ENCODE measurements around the gene NR3C2. TPM values are rescaled to one million over a fixed set of nuclear protein-coding genes. Genes with fewer than 3 reads are reported as not detected.

The NR3C2 gene
- total RNA-seq, 1 experiment from 2014 or later: 0.26 TPM

DNA sequence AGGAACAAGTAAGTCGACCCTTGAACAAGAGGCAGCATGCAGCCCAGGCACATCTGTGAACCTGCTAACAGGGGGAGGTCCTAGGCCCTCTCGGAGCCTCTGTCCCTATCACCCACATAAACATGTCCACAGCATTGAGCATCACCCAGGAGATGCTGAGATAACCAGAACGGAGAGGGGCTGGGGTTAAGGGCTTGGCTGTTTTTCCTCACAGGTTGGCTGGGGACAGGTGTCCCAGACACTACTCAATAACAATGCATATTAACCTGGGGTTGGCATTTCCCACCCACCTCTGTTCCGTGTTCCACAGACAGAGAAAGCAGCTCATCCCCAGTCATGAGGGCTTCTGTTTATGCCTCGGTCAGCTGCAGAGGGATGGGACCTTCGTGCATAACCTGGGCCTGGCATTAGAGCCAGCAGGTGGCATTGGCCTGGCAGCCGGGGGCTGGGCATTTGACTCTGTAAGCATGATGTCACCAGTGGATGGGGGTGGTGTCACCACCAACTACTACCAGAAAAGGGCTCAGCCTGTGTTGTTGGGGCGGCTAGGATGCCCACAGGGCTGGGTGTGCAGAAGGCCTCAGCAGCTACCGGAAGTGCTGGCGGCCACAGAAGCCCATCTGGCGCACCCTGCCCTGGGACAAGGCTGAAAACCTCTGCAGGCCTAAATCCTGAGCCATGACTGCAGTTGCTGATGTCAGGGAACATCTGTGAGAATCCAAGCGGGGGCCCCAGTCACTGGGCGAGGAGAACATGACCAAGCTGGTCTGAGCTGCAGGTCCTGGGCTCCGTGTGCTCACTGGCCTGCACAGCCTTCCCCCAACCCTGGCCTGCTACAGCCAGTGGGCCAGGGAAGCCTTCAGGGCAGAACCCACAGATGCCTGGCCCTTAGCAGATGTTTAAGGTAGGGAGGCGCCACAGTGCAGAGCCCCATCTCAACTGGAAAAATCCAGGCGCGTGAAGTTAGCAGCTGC, 351.4 kb downstream of the NR3C2 start:
- no TSS peak for BruUV-seq (replicated peaks)
- no peaks in the 10 kb centered on the region for H3K36me3 ChIP-seq (ENCODE audit: control insufficient read depth, insufficient read depth, low read length)
- H3K9me3 ChIP-seq (ENCODE audit: control insufficient read depth, insufficient read depth, low read depth, low read length): no peaks in the 10 kb centered on the region
- intact Hi-C loops (cut with micrococcal nuclease; ENCODE audit: unreplicated experiment) (no loop called here), in situ Hi-C loops (cut with HindIII; ENCODE audit: low pct_unique_long_range_greater_than_20kb, low sequenced_read_pairs) (no loop called here)
- no peaks in the 10 kb centered on the region for H3K4me1 ChIP-seq (ENCODE audit: control insufficient read depth, insufficient read depth, low read length)
- no peaks in the 10 kb centered on the region for H3K27me3 ChIP-seq (ENCODE audit: control insufficient read depth, insufficient read depth, low read length)
- DNase-seq (ENCODE audit: low read depth, low spot score) (no peak), ATAC-seq (no peak)
- ChIA-PET POLR2A (no interaction called here), CTCF (no interaction called here)
- TF ChIP-seq POLR2AphosphoS5 (IDR thresholded peaks at IDR 0.05; ENCODE audit: low read depth, low read length) (no peak), TCF7L2 (IDR thresholded peaks at IDR 0.05; ENCODE audit: low read depth, low read length) (no peak), SIN3A (IDR thresholded peaks at IDR 0.05; ENCODE audit: borderline replicate concordance, insufficient read depth, low read depth, low read length) (no peak)
- TF ChIP-seq, protein P1, sequence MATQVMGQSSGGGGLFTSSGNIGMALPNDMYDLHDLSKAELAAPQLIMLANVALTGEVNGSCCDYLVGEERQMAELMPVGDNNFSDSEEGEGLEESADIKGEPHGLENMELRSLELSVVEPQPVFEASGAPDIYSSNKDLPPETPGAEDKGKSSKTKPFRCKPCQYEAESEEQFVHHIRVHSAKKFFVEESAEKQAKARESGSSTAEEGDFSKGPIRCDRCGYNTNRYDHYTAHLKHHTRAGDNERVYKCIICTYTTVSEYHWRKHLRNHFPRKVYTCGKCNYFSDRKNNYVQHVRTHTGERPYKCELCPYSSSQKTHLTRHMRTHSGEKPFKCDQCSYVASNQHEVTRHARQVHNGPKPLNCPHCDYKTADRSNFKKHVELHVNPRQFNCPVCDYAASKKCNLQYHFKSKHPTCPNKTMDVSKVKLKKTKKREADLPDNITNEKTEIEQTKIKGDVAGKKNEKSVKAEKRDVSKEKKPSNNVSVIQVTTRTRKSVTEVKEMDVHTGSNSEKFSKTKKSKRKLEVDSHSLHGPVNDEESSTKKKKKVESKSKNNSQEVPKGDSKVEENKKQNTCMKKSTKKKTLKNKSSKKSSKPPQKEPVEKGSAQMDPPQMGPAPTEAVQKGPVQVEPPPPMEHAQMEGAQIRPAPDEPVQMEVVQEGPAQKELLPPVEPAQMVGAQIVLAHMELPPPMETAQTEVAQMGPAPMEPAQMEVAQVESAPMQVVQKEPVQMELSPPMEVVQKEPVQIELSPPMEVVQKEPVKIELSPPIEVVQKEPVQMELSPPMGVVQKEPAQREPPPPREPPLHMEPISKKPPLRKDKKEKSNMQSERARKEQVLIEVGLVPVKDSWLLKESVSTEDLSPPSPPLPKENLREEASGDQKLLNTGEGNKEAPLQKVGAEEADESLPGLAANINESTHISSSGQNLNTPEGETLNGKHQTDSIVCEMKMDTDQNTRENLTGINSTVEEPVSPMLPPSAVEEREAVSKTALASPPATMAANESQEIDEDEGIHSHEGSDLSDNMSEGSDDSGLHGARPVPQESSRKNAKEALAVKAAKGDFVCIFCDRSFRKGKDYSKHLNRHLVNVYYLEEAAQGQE (IDR thresholded peaks at IDR 0.05; ENCODE audit: insufficient read depth in 1 of 2, low read depth in 2 of 2, low read length in 1 of 2): no peak
- TF ChIP-seq, protein P2, sequence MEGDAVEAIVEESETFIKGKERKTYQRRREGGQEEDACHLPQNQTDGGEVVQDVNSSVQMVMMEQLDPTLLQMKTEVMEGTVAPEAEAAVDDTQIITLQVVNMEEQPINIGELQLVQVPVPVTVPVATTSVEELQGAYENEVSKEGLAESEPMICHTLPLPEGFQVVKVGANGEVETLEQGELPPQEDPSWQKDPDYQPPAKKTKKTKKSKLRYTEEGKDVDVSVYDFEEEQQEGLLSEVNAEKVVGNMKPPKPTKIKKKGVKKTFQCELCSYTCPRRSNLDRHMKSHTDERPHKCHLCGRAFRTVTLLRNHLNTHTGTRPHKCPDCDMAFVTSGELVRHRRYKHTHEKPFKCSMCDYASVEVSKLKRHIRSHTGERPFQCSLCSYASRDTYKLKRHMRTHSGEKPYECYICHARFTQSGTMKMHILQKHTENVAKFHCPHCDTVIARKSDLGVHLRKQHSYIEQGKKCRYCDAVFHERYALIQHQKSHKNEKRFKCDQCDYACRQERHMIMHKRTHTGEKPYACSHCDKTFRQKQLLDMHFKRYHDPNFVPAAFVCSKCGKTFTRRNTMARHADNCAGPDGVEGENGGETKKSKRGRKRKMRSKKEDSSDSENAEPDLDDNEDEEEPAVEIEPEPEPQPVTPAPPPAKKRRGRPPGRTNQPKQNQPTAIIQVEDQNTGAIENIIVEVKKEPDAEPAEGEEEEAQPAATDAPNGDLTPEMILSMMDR (IDR thresholded peaks at IDR 0.05): no peak
- H3K4me3 ChIP-seq (ENCODE audit: low read depth in 2 of 2, low read length in 2 of 2): no peak overlapping the region
- H3K27ac ChIP-seq (ENCODE audit: low read length): no peak overlapping the region

DNA sequence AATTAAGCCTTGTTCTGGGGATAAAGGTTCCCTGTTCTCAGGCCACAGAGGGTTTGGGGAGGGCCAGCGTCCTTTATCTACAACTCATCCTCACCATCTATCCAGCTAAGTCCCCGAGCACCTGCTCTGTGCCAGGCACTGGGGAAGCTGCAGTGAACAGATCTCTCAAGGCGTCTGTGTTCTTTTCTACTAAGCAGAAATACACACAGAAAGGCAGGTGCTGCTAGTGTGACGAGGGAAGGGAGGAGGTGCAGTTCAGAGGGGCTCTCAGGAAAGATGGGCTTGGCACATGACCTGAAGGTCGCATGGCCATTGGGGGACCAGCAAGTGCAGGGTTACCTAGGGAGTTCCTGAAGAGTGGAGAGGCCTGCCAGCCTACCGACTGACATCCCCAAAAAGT, 352.2 kb downstream of the NR3C2 start:
- DNase-seq (ENCODE audit: low read depth, low spot score) (no peak), ATAC-seq (no peak)
- Histone ChIP-seq H3K4me1 (ENCODE audit: control insufficient read depth, insufficient read depth, low read length) (no peaks in the 10 kb centered on the region), H3K36me3 (ENCODE audit: control insufficient read depth, insufficient read depth, low read length) (no peaks in the 10 kb centered on the region), H3K4me3 (ENCODE audit: low read depth in 2 of 2, low read length in 2 of 2) (no peak overlapping the region), H3K9me3 (ENCODE audit: control insufficient read depth, insufficient read depth, low read depth, low read length) (no peaks in the 10 kb centered on the region), H3K27ac (ENCODE audit: low read length) (no peak overlapping the region), H3K27me3 (ENCODE audit: control insufficient read depth, insufficient read depth, low read length) (no peaks in the 10 kb centered on the region)
- ChIA-PET POLR2A (no interaction called here), CTCF (no interaction called here)
- BruUV-seq (replicated peaks): no TSS peak
- intact Hi-C loops (cut with micrococcal nuclease; ENCODE audit: unreplicated experiment): no loop called here
- in situ Hi-C loops (cut with HindIII; ENCODE audit: low pct_unique_long_range_greater_than_20kb, low sequenced_read_pairs): no loop called here
- TF ChIP-seq TCF7L2 (IDR thresholded peaks at IDR 0.05; ENCODE audit: low read depth, low read length) (no peak), POLR2AphosphoS5 (IDR thresholded peaks at IDR 0.05; ENCODE audit: low read depth, low read length) (no peak), SIN3A (IDR thresholded peaks at IDR 0.05; ENCODE audit: borderline replicate concordance, insufficient read depth, low read depth, low read length) (no peak)
- TF ChIP-seq, protein P2 (IDR thresholded peaks at IDR 0.05): no peak
- TF ChIP-seq, protein P1 (IDR thresholded peaks at IDR 0.05; ENCODE audit: insufficient read depth in 1 of 2, low read depth in 2 of 2, low read length in 1 of 2): no peak

All from Panc1 (cell line).